GM19452 (cell line): ENCODE data around the gene DNAJB1.
"Not testable (repeated sequence)": the region's sequence is repeated elsewhere in the genome, so short reads cannot be mapped to it uniquely, and the experiment has no call there.

Experiments
- ATAC-seq: cut with Tn5 transposase; IDR thresholded peaks from one replicate; pipeline ENCODE4 v1.9.1; 2021; ENCODE audit not compliant: unreplicated experiment

The DNAJB1 gene

DNA sequence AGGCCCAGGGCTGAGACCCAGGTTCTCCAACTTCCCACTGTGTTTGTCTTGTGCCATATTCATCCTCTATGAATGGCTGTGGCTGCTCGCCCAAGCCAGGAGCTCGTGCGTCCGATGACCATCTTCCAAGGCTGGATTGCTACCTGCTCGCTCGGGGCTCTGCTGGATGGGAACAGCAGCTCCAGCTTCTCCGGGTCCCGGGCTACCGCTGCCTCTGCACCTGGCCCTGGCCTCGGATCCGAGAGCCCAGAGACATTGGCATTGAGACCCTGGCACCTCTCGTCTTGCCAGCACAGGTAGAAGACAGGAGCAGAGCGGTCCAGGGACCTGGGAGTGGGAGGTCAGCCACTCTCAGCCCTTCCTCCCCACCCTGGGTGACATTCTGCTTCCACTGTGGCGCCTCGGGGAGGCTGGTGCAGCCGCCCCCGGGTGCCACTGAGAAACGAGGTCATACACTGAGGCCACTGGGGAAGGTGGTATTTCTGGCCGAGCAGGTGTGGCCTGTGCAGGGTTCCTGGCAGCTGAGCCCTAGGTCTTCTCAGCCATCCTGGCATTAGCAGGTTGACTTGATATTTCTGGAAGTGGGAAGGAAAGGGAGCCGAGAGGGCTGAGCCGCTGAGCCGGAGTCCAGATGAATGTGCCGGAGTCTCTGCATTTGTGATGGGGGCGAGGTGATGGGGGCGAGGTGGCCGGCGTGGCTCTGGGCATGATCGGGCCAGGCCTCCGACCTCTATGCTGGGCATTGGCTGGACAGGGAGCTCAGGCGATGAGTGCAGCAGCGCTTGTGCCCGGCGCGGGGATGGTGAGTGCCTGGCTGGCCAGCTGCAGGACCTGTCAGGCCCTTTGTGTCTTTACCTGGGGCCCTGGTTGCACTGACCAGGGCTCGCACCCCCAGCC lies 35.1 kb upstream of the DNAJB1 start:
- no peak for ATAC-seq

GRCh38 chr19:14552006-14552360 lies 33.8 kb upstream of the DNAJB1 start:
- not testable (repeated sequence) for ATAC-seq

GRCh38 chr19:14551134-14552005 lies 33.2 kb upstream of the DNAJB1 start:
- not testable (repeated sequence) for ATAC-seq

DNA sequence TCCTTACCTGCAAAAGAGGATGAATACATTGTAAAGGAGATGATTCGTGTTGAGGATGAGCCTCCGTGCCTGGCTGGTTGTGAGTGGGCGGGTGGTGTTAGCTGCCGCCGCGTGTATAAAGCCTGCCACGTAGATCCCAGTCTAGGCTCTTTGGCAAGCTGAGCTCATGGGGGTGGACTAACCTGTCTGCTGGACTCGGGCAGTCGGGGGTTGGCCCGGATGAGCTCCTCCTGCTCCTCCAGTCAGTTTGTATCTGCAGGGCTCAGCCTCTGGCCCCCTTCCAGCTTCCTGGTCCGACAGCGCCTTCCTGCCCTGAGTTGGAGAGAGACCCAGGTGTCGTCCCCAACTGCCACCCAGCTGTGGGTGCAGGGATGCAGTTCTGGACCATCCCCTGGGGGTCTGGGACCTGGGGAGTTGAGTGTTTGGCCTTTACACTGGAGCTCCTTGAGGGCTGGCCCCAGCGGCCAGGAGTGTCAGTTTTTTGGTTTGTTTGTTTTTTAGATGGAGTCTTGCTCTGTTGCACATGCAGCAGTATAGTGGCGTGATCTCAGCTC lies 32.1 kb upstream of the DNAJB1 start:
- no peak for ATAC-seq

- no peak for ATAC-seq
These were observed 27.5 kb upstream of the DNAJB1 start for GRCh38 chr19:14545716-14546082.

- ATAC-seq: no peak
These were observed 26.9 kb upstream of the DNAJB1 start for GRCh38 chr19:14544977-14545715.

GRCh38 chr19:14544047-14544446 lies 25.9 kb upstream of the DNAJB1 start:
- no peak for ATAC-seq

DNA sequence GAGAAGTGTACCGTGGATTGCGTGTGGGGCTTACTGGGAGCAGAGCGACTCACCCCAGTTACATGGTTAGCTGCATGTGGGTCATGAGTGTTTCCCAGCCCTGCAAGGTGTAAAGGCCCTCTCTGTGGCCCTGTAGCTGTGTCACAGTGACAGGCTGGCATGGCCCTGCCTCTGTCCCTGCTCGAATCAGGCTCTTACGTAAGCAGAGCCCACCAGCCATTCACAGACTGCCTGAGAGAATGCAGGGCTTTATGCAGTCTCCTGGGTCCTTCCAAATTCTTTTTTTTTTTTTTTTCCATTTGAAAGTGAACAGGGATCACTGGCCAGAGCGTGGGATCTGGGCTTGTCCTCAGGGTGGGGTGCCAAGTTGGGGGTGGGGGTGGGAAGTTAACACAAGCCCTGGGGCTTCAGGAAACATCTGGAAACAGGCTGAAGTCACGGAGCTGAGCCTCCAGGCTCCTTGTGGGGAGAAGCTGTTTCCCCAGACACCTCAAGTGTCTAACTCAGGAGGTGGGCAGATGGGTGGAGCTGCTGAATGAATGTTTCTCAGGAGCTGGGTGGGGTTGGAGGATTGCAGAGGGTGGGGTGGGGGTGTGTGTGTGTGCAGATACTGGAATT lies 24.6 kb upstream of the DNAJB1 start:
- no peak for ATAC-seq

GRCh38 chr19:14541979-14542378 lies 23.8 kb upstream of the DNAJB1 start:
- ATAC-seq: not testable (repeated sequence)

DNA sequence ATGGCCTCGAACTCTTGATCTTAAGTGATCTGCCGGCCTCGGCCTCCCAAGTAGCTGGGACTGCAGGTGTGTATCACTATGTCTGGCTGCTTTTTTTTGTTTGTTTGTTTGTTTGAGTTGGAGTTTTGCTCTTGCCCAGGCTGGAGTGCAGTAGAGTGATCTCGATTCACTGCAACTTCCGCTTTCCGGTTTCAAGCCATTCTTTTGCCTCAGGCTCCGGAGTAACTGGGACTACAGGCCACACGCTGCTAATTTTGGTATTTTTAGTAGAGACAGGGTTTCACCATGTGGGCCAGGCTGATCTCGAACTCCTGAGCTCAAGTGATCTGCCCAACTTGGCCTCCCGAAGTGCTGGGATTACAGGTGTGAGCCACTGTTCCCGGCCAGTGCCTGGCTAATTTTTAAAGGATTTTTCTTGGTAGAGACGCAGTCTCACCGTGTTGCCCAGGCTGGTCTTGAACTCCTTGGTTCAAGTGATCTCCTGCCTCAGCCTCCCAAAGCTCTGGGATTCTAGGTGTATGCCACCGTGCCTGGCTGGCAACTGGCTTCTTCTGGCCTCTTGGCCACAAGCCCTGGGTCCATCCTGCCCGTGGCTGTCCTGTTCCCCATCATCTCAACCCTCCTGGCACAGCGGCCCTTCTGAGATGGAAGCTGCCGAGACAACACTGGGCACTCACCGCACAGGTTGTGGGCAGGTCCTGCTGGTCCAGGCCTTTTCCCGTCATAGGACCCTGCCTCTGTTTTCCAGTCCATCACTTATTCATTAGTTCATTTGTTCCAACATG lies 22.7 kb upstream of the DNAJB1 start:
- no peak for ATAC-seq

DNA sequence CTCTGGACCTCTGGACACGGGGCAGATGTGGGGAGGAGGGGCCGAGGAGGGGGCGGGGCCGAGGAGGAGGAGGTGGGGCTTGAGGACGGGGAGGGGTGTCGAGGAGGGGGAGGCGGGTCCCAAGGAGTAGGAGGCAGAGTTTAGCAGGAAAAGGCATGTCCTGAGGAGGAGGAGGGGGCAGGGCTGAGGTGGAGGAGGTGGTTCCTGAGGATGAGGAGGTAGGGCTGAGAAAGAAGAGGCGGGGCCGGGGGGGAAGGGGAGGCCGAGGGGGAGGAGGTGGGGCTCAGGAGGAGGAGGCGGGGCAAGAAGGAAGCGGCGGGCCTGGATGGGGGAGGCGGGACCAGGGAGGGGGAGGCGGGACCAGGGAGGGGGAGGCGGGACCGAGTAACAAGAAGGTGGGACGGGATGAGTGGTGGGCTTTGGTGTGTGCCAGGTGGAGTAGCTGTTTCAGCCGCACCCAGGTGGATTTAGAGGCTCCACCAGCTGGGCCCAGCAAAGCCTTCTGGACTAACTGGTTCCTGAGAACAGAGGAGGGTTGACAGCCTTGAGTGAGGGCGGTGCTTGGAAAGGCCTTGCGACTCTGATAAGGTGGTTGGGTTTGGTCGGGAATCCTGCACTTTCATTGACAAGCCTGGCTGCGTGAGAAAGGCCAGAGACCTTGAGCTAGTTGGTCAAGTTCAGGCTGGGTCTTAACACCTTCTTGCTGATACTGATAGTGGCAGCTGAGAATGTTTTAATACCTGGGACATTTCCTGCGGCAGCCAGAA lies 18.9 kb upstream of the DNAJB1 start:
- no peak for ATAC-seq

DNA sequence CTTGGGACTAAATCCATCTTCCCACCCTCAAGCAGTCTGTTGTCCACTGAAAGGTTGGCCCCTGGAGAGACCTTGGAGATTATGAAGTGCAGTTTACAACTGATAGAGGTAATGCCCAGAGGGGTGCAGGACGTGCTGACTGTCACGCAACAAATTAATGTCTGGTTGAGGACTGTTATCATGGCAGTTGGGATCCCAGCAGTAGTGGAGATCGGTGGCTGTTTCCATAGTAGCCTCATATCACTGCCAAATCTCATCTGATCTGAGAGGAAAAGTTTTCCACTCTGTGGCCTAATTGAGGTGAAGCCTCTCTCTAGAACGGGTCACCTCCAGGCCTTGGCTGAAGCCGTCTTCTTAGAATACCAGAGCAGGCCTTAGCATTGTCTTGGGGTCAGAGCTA lies 15.3 kb upstream of the DNAJB1 start:
- no peak for ATAC-seq

- no peak for ATAC-seq
These were observed 12.3 kb upstream of the DNAJB1 start for GRCh38 chr19:14530506-14530905.

DNA sequence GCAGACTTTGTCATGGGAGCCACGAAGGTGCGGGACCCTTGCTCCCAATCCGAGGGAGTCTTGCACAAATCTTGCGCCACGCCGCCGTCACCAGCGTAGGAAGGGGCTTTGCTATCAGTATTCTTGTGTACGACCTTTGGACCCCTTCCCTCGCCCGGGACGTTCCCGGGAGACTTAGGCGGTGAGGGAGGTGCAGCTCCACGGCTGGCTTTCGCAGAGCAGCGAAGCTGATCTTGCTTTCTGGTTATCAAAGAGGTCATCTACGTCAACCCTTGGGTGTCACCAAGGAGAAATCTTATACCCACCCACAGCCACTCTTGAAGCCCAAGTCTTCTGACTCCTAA lies 11.8 kb upstream of the DNAJB1 start:
- no peak for ATAC-seq

DNA sequence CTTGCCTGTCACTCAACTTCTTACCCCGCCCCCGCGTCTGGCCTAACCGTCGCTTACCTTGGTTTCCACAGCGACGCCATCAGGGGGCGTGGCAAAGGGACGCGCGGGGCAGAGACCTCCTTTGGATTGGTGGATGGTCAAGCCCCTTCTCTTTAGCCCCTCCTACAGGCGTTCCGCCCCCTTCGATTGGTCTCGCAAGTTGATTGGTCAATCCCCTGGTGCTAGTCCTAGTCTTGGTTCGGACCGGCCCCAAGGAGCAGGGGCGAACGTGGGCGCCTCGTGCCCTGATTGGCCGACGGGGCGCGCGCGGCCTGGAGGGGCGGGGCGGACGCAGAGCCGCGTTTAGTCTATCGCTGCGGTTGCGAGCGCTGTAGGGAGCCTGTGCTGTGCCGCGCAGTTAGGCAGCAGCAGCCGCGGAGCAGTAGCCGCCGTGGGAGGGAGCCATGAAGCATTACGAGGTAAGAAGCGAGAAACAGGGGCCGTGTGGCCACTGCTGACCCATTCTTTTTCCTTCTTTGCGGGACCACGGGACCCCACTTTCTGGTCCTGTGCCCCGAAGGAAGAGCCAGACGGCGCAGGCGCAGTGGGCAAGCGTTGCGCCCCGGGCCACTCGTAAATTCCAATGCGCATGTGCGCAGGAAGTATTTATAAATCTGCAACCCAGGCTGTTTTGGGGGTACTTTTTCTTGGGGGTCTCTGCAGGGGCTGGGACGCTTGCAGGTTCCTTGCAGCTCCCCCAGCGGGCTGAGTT lies 11.2 kb upstream of the DNAJB1 start, which contains the start of gene TECR:
TECR (plus strand) TSS at position 341 of the 751 bp plus-strand sequence; CDS start at position 444, 103 bp downstream.
- peak; percentile 96 for ATAC-seq

DNA sequence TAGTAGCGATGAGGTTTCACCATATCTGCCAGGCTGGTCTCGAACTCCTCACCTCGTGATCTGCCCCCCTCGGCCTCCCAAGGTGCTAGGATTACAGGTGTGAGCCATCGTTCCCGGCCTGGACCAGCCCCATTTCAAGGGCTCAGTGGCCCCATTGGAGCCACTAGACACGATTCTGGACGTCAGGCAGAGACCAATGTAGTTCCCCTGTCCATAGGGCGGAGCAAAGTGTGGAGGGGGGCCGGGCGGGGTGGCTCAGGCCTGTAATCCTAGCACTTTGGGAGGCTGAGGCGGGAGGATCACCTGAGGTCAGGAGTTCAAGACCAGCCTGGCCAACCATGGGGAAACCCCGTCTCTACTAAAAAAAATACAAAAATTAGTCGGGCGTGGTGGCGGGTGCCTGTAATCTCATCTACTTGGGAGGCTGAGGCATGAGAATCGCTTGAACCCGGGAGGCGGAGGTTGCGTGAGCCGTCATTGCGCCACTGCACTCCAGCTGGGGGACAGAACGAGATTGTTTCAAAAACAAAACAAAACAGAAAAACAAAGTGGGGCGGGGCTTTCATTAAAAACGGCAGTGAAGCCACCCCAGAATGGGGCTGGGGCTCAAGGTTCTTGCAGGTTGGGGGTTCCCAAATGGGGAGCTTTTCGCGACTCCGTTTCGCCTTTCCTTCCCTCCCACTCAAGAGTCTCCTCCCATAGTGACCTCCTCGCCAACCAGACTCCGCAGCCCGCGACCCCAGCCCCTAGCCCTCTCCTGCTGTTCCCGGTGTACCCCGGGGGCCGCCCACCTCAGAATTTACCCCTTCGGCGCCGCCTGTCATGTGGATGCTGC lies 10.4 kb upstream of the DNAJB1 start:
- no peak for ATAC-seq

DNA sequence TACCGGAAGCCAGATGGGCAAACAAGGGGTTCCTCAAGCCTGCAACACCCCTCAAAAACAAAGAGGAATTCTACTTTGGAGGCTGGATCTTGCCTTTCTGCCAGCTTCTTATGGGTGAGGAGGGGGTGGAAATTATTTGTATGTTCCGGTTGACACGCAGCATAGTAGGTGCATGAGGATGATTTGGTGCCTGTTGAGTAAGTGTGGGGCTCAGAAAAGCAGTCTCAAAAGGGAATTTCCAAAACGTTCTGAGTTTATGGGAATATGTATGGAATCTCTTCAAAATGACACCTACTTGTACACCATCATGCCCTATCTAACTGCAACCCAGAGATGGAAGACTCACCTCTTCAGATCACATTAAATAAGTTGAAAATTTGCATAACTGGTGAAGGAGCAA lies 8.2 kb upstream of the DNAJB1 start:
- ATAC-seq: no peak

DNA sequence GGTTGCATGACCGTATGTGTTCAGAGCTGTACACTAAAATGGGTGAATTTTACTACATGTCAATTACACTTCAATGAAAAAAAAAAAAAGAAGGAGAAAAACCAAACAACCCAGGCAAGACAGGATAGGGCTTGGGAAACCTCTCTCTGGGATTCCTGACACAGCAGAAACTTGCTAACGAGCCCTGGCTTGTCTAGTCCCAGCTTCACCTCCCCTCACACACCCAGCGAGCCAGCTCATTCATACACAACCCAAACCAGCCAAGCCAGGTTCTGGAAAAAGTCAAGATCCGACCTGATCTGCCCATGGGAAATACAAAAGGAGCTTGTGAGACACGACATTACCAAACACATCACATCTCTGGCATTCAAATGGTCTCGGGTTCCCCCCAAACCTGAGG lies 7.5 kb upstream of the DNAJB1 start:
- ATAC-seq: no peak
